Suprapubic skin (tissue), 4 donors: ENCODE results near the gene CARMIL3. TPM values are rescaled to one million over a fixed set of nuclear protein-coding genes. Genes with fewer than 3 reads are reported as not detected.

Experiments used
- DNase-seq, 2 donors: peaks; one replicate each; pipeline ENCODE4 v3.0.0-alpha.2; 2019; ENCODE audit warnings: low spot score in 2 of 2
- H3K27ac ChIP-seq: fragments of 200-600 bp; sonication (generic); one replicate; pipeline ENCODE4 v1.5.1; 2019
- H3K27me3 ChIP-seq: fragments of 200-600 bp; sonication (generic); one replicate; pipeline ENCODE4 v1.5.1; 2019
- H3K36me3 ChIP-seq: fragments of 200-600 bp; sonication (generic); one replicate; pipeline ENCODE4 v1.5.1; 2019
- H3K4me1 ChIP-seq: fragments of 200-600 bp; sonication (generic); one replicate; pipeline ENCODE4 v1.5.1; 2019
- H3K4me3 ChIP-seq: fragments of 200-600 bp; sonication (generic); one replicate; pipeline ENCODE4 v1.5.1; 2019; ENCODE audit warnings: mild to moderate bottlenecking
- H3K9me3 ChIP-seq: fragments of 200-600 bp; sonication (generic); one replicate; pipeline ENCODE4 v1.5.1; 2019
- EP300 ChIP-seq: sonication (generic); formaldehyde crosslinking; IDR thresholded peaks from one replicate; pipeline ENCODE4 v1.6.1; 2017; ENCODE audit warnings: antibody characterized with exemption
- POLR2A ChIP-seq, 2 donors: fragments of 450-650 bp; IDR thresholded peaks; one replicate each; pipeline ENCODE4 v1.6.1; 2017; ENCODE audit warnings: antibody characterized with exemption in 2 of 2, mild to moderate bottlenecking in 2 of 2, moderate library complexity in 2 of 2
- POLR2AphosphoS5 ChIP-seq, 3 donors: sonication (generic); formaldehyde crosslinking; IDR thresholded peaks; one replicate each; pipeline ENCODE4 v1.6.1; 2017; ENCODE audit warnings: antibody characterized with exemption in 3 of 3
- WGBS: methylation state at CpG from one replicate; pipeline ENCODE4 v1.1.5; 2018; 5-methylcytosine and 5-hydroxymethylcytosine counted together
- total RNA-seq, 4 donors: library from RNA; depleted of rRNA; stranded (reverse); fragments of >200 nt; gene quantifications; one replicate each; pipeline ENCODE4 v1.1.0, GENCODE V29; 2016
- TF ChIP-seq, protein P1 (sequence below), 2 donors: fragments of 200-600 bp in 1 of 2; fragments of 450-650 bp in 1 of 2; sonication (generic) in 1 of 2; IDR thresholded peaks; one replicate each; pipeline ENCODE4 v1.5.1; 2016 to 2019; ENCODE audit warnings: antibody characterized with exemption in 2 of 2, mild to moderate bottlenecking in 1 of 2, moderate library complexity in 1 of 2

The CARMIL3 gene
- total RNA-seq, 4 donors from 2014 or later = 5.9 to 11.2 (median 7.7) TPM

DNA sequence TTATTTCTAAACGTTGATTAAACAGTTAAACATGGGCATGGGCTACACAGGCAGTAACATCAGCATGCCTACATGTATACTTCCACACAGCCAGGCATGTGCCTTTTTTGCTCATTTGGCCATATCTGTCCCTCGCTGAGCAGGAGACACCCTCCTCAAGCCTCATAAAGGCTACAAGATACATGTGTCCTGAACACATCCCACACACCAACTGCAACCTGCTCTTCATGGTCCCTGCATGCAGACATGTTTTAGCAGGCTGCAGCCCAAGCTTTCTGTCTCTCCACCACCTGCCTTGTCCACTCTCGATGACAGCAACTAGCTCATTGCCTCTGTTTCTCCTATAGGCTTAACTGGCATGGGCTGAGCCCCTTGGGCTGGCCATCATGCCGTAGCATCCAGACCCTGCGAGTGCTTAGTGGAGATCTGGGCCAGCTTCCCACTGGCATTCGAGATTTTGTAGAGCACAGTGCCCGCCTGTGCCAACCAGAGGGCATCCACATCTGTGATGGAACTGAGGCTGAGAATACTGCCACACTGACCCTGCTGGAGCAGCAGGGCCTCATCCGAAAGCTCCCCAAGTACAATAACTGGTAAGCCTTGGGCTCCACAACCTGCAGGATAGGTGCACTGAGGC, 44.9 kb downstream of the CARMIL3 start:
- Histone ChIP-seq H3K4me1 (peaks cover 35% of the 10 kb centered on the region), H3K27ac (no peak overlapping the region), H3K4me3 (no peak overlapping the region), H3K27me3 (no peaks in the 10 kb centered on the region), H3K9me3 (no peaks in the 10 kb centered on the region), H3K36me3 (peaks cover 24% of the 10 kb centered on the region)
- DNase-seq = no peak
- WGBS = 90% methylated on average over 8 of the region's 8 CpGs
- TF ChIP-seq POLR2A (IDR thresholded peaks at IDR 0.05) (no peak), EP300 (no peak), POLR2AphosphoS5 (IDR thresholded peaks at IDR 0.05) (no peak)
- TF ChIP-seq, protein P1, sequence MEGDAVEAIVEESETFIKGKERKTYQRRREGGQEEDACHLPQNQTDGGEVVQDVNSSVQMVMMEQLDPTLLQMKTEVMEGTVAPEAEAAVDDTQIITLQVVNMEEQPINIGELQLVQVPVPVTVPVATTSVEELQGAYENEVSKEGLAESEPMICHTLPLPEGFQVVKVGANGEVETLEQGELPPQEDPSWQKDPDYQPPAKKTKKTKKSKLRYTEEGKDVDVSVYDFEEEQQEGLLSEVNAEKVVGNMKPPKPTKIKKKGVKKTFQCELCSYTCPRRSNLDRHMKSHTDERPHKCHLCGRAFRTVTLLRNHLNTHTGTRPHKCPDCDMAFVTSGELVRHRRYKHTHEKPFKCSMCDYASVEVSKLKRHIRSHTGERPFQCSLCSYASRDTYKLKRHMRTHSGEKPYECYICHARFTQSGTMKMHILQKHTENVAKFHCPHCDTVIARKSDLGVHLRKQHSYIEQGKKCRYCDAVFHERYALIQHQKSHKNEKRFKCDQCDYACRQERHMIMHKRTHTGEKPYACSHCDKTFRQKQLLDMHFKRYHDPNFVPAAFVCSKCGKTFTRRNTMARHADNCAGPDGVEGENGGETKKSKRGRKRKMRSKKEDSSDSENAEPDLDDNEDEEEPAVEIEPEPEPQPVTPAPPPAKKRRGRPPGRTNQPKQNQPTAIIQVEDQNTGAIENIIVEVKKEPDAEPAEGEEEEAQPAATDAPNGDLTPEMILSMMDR (IDR thresholded peaks at IDR 0.05) = no peak

DNA sequence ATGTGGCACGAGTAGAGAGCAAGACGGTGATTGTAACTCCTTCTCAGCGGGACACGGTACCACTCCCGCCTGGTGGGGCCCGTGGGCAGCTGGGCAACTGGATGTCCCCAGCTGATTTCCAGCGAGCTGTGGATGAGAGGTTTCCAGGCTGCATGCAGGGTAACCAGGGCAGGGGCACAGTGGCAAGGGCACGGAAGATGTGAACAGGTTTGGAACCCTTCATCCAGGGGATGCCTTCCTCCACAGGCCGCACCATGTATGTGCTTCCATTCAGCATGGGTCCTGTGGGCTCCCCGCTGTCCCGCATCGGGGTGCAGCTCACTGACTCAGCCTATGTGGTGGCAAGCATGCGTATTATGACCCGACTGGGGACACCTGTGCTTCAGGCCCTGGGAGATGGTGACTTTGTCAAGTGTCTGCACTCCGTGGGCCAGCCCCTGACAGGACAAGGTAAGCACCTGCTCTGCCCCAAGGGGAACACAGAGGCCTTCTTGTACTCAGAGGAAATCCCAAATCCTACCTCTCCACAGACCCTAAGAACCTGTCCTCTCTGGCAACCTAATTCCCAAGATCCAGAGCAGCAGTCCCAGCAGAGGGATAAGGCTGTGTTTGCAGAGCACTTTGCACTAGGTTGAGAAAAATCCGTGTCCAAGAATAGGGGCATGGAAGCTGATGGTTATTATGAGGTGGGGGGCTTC, 46.6 kb downstream of the CARMIL3 start:
- no peak for TF ChIP-seq POLR2AphosphoS5 (IDR thresholded peaks at IDR 0.05)
- no peak for TF ChIP-seq EP300
- TF ChIP-seq, protein P1 (IDR thresholded peaks at IDR 0.05) = no peak
- TF ChIP-seq POLR2A (IDR thresholded peaks at IDR 0.05) = no peak
- Histone ChIP-seq H3K4me1 (peaks cover 20% of the 10 kb centered on the region), H3K4me3 (no peak overlapping the region), H3K27me3 (no peaks in the 10 kb centered on the region), H3K9me3 (no peaks in the 10 kb centered on the region), H3K36me3 (peaks cover 33% of the 10 kb centered on the region), H3K27ac (no peak overlapping the region)
- no peak for DNase-seq
- 91% methylated on average over 12 of the region's 16 CpGs for WGBS

DNA sequence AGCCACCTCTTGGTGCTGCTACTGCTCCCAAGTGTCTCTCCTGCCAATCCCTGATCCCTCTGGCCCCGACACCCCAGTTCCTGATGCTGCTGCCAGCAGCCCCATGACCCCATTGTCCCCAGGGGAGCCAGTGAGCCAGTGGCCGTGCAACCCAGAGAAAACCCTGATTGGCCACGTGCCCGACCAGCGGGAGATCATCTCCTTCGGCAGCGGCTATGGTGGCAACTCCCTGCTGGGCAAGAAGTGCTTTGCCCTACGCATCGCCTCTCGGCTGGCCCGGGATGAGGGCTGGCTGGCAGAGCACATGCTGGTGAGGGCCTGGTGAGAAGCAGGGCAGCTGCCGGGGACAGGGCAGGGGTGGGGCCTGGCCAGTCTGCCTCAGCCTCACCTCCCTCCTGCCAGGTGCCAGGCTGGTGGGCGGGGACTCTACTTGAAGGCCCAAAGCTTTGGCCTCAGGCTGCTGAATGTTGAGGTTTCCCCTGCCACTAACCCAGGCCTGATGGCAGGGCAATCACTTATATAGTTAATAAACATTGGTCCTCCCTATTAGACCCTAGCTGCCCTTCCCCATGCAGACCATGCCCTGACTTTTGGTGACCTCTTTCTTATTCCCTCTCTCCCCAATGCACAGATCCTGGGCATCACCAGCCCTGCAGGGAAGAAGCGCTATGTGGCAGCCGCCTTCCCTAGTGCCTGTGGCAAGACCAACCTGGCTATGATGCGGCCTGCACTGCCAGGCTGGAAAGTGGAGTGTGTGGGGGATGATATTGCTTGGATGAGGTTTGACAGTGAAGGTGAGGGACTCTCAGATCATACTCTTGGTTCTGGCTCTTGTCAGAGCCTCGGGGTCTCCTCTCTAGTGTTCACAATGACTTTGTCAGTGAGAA, 47.4 kb downstream of the CARMIL3 start:
- no peak for DNase-seq
- no peaks in the 10 kb centered on the region for H3K9me3 ChIP-seq
- 73% methylated on average over 8 of the region's 17 CpGs for WGBS
- H3K27ac ChIP-seq = no peak overlapping the region
- no peaks in the 10 kb centered on the region for H3K27me3 ChIP-seq
- TF ChIP-seq POLR2A (IDR thresholded peaks at IDR 0.05) (no peak), POLR2AphosphoS5 (IDR thresholded peaks at IDR 0.05) (no peak), EP300 (no peak)
- TF ChIP-seq, protein P1 (IDR thresholded peaks at IDR 0.05) = no peak
- peaks cover 14% of the 10 kb centered on the region for H3K4me1 ChIP-seq
- peaks cover 35% of the 10 kb centered on the region for H3K36me3 ChIP-seq
- H3K4me3 ChIP-seq = no peak overlapping the region

DNA sequence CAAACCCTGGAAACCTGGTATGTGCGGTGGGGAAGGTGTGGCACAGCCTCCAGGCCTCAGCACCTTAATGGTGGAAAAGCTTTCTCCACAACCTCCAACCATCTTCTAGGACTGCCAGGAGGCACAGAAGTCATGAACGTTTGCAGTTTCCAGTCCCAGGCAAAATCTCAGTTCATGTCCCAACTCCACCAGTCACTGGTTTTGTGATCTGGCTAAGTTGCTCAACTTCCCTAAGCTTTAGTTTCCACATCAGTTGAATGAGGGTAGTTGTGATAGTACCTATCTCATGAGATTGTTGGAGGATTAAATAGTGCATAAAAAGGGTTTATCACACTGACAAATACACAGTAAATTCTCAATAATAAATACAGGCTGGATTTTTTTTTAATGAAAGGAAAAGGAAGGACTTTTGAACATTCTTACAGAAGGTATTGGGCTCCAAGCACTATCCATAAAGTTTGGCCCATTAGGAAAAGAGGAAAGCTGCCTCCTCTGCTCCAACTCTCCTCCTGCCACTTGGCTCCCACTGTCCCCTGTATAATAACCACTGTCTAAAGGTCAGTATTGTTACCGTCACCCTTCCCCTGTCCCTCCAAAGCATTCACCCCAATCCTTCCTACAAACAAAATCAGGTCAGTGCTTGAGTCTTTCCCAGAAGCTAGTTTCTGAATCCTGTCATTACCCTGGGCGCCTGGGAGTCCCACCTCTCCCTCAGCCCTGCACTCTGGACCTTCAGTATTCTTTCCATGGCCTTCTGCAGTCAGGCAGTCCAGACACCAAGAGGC, 48.6 kb downstream of the CARMIL3 start:
- Histone ChIP-seq H3K27me3 (no peaks in the 10 kb centered on the region), H3K4me3 (no peak overlapping the region), H3K27ac (no peak overlapping the region), H3K4me1 (peaks cover 5% of the 10 kb centered on the region), H3K9me3 (no peaks in the 10 kb centered on the region), H3K36me3 (peaks cover 35% of the 10 kb centered on the region)
- TF ChIP-seq EP300 (no peak), POLR2AphosphoS5 (IDR thresholded peaks at IDR 0.05) (no peak), POLR2A (IDR thresholded peaks at IDR 0.05) (no peak)
- TF ChIP-seq, protein P1 (IDR thresholded peaks at IDR 0.05) = no peak
- WGBS = 84% methylated on average over 4 of the region's 4 CpGs
- DNase-seq = no peak
